H1 (cell line): ENCODE measurements around the gene TMEM97.

Experiments used
- EP300 ChIP-seq, 2 experiments: IDR thresholded peaks; 1 replicate in 1 of 2; 2 replicates in 1 of 2; pipeline ENCODE4 v1.6.1; 2011 to 2012; ENCODE audit warnings: low read depth in 2 of 2, low read length in 2 of 2, mild to moderate bottlenecking in 2 of 2, borderline replicate concordance in 1 of 2, inconsistent platforms in 1 of 2, moderate library complexity in 1 of 2
- EZH2 ChIP-seq: fragments of 200-600 bp; sonication (generic); IDR thresholded peaks from 2 replicates; pipeline ENCODE4 v1.7.1; 2012; ENCODE audit warnings: low read depth, mild to moderate bottlenecking, moderate library complexity, low read length, inconsistent platforms; ENCODE audit not compliant: severe bottlenecking
- FOSL1 ChIP-seq: IDR thresholded peaks from 2 replicates; pipeline ENCODE4 v1.6.1; 2011; ENCODE audit warnings: mild to moderate bottlenecking, low read depth, low read length, moderate library complexity; ENCODE audit not compliant: insufficient read depth
- MAFK ChIP-seq: IDR thresholded peaks from 2 replicates; pipeline ENCODE4 v1.6.1; 2012; ENCODE audit warnings: low read depth, mild to moderate bottlenecking, improper control_type of control experiment, low read length
- POLR2AphosphoS5 ChIP-seq: IDR thresholded peaks from 2 replicates; pipeline ENCODE4 v1.6.1; 2011; ENCODE audit warnings: low read depth, low read length
- RFX5 ChIP-seq: IDR thresholded peaks from 2 replicates; pipeline ENCODE4 v1.6.1; 2011; ENCODE audit warnings: low read depth, low read length, improper control_type of control experiment, borderline replicate concordance
- SIN3A ChIP-seq, 2 experiments: IDR thresholded peaks in 1 of 2; conservative IDR thresholded peaks in 1 of 2; 2 replicates each; pipeline ENCODE4 v1.6.1; 2011 to 2012; ENCODE audit warnings: low read length in 2 of 2, improper control_type of control experiment in 1 of 2, low read depth in 1 of 2, mild to moderate bottlenecking in 1 of 2
- ZNF274 ChIP-seq: IDR thresholded peaks from 2 replicates; pipeline ENCODE4 v1.7.0; 2012; ENCODE audit warnings: low read length, borderline replicate concordance; ENCODE audit errors: extremely low read depth
- TF ChIP-seq, protein P1 (sequence below): IDR thresholded peaks from 2 replicates; pipeline ENCODE4 v1.6.1; 2012; ENCODE audit warnings: inconsistent platforms
- TF ChIP-seq, protein P2 (sequence below), 3 experiments: IDR thresholded peaks; 1 replicate in 2 of 3; 2 replicates in 1 of 3; pipeline versions ENCODE4 v1.5.1 to v1.6.1; 2011; ENCODE audit warnings: low read length in 3 of 3, mild to moderate bottlenecking in 3 of 3, inconsistent platforms in 2 of 3, low read depth in 1 of 3, moderate library complexity in 1 of 3; ENCODE audit not compliant: insufficient read depth in 1 of 3; ENCODE audit errors: control extremely low read depth in 1 of 3

- TF ChIP-seq, protein P1, sequence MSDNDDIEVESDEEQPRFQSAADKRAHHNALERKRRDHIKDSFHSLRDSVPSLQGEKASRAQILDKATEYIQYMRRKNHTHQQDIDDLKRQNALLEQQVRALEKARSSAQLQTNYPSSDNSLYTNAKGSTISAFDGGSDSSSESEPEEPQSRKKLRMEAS, result no peak
- TF ChIP-seq ZNF274 (no peak), EP300 (IDR thresholded peaks at IDR 0.05; ENCODE audit: borderline replicate concordance in 1 of 2, low read depth in 2 of 2, low read length in 2 of 2) (no peak), SIN3A (conservative IDR thresholded peaks at IDR 0.05 in 1 of 2, IDR thresholded peaks at IDR 0.05 in 1 of 2; ENCODE audit: low read depth in 1 of 2, low read length in 2 of 2) (no peak), POLR2AphosphoS5 (no peak), EZH2 (no peak), RFX5 (no peak), MAFK (no peak), FOSL1 (no peak)
- TF ChIP-seq, protein P2, sequence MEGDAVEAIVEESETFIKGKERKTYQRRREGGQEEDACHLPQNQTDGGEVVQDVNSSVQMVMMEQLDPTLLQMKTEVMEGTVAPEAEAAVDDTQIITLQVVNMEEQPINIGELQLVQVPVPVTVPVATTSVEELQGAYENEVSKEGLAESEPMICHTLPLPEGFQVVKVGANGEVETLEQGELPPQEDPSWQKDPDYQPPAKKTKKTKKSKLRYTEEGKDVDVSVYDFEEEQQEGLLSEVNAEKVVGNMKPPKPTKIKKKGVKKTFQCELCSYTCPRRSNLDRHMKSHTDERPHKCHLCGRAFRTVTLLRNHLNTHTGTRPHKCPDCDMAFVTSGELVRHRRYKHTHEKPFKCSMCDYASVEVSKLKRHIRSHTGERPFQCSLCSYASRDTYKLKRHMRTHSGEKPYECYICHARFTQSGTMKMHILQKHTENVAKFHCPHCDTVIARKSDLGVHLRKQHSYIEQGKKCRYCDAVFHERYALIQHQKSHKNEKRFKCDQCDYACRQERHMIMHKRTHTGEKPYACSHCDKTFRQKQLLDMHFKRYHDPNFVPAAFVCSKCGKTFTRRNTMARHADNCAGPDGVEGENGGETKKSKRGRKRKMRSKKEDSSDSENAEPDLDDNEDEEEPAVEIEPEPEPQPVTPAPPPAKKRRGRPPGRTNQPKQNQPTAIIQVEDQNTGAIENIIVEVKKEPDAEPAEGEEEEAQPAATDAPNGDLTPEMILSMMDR (IDR thresholded peaks at IDR 0.05; ENCODE audit: control extremely low read depth in 1 of 3, insufficient read depth in 1 of 3, low read depth in 1 of 3, low read length in 3 of 3), result no peak
These were observed 38.8 kb downstream of the TMEM97 start for GRCh38 chr17:28357901-28358197.
